ENCODE data around the gene SCYGR7. TPM values are rescaled to one million over a fixed set of nuclear protein-coding genes. Genes with fewer than 3 reads are reported as not detected.
"Not testable (repeated sequence)": the region's sequence is repeated elsewhere in the genome, so short reads cannot be mapped to it uniquely, and the experiment has no call there.

SCYGR7 gene
- total RNA-seq, 6 experiments from 2014 or later = not detected

DNA sequence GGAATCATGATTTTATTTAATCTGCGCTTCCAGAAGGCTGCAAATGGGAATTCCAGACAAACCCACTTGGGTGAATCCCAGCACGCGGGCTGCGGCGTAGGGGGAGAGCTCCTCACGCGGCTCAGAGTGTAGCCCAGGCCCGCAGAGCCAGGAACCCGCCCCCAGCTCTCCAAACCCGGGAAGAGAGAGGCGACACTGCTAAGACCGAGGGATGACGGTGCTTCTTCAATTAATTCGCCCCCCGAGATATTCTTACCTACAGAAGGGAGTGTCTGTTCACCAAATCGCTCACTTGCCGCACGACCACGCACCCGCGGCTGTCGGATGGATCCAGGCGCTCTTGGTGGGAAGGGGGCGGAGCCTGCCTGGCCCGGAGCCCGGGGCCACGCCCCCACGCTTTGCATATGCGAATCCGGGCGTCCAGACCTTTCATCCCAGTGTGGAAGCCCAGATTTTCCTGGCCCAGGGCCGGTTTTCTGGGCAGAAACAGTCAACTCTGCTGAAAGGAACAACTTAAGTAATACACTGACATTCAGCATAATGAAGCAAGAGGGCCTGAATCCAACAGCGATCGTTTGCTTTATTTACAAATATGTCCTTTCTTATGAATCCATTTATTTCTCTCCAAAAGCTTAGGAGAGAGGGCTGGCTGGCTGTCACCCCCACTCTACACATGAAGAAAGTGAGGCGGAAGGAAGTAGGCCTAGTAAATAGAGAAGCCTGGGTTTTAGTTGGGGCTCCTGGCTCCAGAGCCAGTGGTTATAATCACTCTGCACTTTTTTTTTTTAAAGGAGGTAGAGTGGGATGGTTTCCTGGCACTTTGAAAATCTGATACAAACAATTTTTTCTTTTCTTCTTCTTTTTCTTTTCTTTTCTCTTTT, 10.2 kb upstream of the SCYGR7 start, which contains the start of gene SLC19A3:
Gene SLC19A3 (minus strand): TSS at position 342 of the 881 bp plus-strand sequence. CDS start 15,710 bp downstream, outside the sequence.
- ATAC-seq (peak; percentile 96 to 99 (median 97)), DNase-seq (peak; percentile 93 to 98 (median 96))
- Histone ChIP-seq H3K4me1 (peaks cover 0 to 10% (median 4%) of the 10 kb centered on the region in 4 donors), H3K4me3 (peak within 1 kb of the TSS; percentile 41 to 69 (median 66)), H3K9me3 (no peaks in the 10 kb centered on the region), H3K27ac (peak within 1 kb of the TSS; percentile 53 to 87 (median 77)), H3K27me3 (no peaks in the 10 kb centered on the region), H3K36me3 (no peaks in the 10 kb centered on the region)
- 2% methylated on average over 29 of the region's 35 CpGs for WGBS (ENCODE audit: insufficient coverage, low coverage, low lambda C conversion rate, missing lambda C conversion rate)
- intact Hi-C loops (cut with DNase I) = no loop called here
- peak; percentile 84 for TF ChIP-seq POLR2A (IDR thresholded peaks at IDR 0.05)
- TF ChIP-seq, protein P1, sequence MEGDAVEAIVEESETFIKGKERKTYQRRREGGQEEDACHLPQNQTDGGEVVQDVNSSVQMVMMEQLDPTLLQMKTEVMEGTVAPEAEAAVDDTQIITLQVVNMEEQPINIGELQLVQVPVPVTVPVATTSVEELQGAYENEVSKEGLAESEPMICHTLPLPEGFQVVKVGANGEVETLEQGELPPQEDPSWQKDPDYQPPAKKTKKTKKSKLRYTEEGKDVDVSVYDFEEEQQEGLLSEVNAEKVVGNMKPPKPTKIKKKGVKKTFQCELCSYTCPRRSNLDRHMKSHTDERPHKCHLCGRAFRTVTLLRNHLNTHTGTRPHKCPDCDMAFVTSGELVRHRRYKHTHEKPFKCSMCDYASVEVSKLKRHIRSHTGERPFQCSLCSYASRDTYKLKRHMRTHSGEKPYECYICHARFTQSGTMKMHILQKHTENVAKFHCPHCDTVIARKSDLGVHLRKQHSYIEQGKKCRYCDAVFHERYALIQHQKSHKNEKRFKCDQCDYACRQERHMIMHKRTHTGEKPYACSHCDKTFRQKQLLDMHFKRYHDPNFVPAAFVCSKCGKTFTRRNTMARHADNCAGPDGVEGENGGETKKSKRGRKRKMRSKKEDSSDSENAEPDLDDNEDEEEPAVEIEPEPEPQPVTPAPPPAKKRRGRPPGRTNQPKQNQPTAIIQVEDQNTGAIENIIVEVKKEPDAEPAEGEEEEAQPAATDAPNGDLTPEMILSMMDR (IDR thresholded peaks at IDR 0.05) = no peak

DNA sequence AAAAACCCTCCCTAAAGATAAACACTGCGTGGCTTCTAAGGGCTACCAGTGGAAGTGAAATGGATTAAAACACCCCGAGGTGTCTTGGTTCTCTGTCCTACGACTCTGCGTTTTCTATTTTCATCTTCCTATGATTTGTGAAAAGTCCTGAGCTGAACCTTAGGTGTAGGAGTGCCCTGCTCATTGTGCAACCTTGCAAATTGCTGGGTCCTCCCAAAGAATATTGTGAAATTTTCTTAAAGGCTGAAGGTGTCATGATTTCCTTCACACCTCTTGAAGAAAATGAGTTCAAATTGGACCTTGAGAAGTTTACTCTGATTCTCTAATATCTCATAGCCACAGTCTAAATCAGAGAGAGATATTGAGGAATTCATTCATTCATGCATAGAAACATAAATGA, 8.5 kb upstream of the SCYGR7 start:
- no peaks in the 10 kb centered on the region for H3K27me3 ChIP-seq
- WGBS (ENCODE audit: insufficient coverage, low coverage, low lambda C conversion rate, missing lambda C conversion rate) = 90% methylated on average over 4 of the region's 4 CpGs
- intact Hi-C loops (cut with DNase I) = no loop called here
- TF ChIP-seq, protein P1 (IDR thresholded peaks at IDR 0.05) = no peak
- TF ChIP-seq POLR2A (IDR thresholded peaks at IDR 0.05) = no peak
- no peaks in the 10 kb centered on the region for H3K9me3 ChIP-seq
- H3K36me3 ChIP-seq = no peaks in the 10 kb centered on the region
- ATAC-seq = no peak
- peaks cover 0 to 10% (median 4%) of the 10 kb centered on the region in 4 donors for H3K4me1 ChIP-seq
- no peak overlapping the region for H3K27ac ChIP-seq
- no peak for DNase-seq
- H3K4me3 ChIP-seq = no peak overlapping the region

DNA sequence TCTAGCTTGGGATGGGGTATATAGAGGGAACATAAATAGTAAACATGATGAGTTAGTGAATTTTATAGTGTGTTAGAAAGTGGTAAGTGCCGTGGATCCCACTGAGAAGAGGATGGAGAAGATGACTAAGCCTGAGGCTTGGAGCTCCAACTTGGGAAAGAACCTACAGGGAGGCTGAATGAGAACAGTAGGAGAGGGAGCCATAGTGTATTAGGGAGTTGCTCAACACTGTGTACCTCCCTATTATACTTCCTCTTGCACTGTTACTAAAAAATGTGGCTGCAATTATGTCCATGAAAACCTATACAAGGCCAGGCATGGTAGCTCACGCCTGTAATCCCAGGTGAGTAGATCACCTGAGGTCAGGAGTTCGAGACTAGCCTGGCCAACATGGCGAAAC, 7.5 kb upstream of the SCYGR7 start:
- no peaks in the 10 kb centered on the region for H3K9me3 ChIP-seq
- no peak overlapping the region for H3K27ac ChIP-seq
- peaks cover 0 to 10% (median 4%) of the 10 kb centered on the region in 4 donors for H3K4me1 ChIP-seq
- TF ChIP-seq, protein P1 (IDR thresholded peaks at IDR 0.05) = no peak
- TF ChIP-seq POLR2A (IDR thresholded peaks at IDR 0.05) = no peak
- H3K36me3 ChIP-seq = no peaks in the 10 kb centered on the region
- no peaks in the 10 kb centered on the region for H3K27me3 ChIP-seq
- DNase-seq = no peak
- intact Hi-C loops (cut with DNase I) = no loop called here
- H3K4me3 ChIP-seq = no peak overlapping the region
- 80% methylated on average over 3 of the region's 4 CpGs for WGBS (ENCODE audit: insufficient coverage, low coverage, low lambda C conversion rate, missing lambda C conversion rate)
- ATAC-seq = no peak

DNA sequence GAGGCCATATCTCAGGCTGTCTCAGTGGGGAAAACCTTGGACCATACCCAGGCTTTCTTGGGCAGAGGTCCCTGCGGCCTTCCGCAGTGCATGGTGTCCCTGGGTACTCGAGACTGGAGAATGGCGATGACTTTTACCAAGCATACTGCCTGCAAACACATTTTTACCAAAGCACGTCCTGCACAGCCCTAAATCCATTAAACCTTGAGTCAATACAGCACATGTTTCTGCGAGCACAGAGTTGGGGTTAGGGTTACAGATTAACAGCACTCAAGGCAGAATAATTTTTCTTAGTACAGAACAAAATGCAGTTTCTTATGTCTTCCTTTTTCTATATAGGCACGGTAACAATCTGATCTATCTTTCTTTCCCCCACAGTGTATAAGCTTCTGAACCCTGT, 5.3 kb upstream of the SCYGR7 start:
- H3K9me3 ChIP-seq; intact Hi-C loops (cut with DNase I); H3K4me1 ChIP-seq; ATAC-seq; H3K4me3 ChIP-seq; H3K36me3 ChIP-seq; DNase-seq; H3K27me3 ChIP-seq; H3K27ac ChIP-seq: not testable (repeated sequence)
- 40% methylated on average over 4 of the region's 7 CpGs for WGBS (ENCODE audit: insufficient coverage, low coverage, low lambda C conversion rate, missing lambda C conversion rate)

DNA sequence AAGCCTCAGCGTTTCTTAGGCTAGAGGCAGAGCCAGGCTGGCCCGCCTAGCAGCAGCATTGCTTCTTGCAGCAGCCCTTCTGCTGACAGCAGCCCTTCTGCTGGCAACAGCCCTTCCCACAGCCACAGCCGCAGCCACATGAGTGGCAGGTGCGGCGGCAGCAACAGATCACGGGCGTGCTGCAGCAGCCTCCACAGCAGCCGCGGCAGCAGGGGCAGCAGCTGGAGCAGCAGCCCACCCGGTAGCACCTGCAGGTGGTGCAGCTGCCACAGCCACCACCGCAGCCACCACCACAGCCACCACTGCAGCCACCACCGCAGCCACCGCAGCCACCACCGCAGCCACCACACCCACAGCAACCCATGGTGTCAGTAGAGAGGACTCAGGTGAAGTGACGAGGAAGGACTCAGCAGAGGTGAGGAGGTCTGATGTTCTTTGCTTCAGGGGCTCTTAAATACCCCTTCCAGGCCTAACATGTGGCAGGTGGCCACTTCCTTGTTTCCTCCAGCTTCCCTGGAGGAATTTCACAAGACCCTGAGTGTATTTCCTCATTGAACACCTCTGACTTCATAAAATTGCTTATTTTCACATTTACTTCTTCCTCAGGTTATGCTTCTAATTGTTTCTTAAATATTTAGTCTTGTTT, 3.6 kb upstream of the SCYGR7 start, which contains the start of gene SCYGR6:
Gene SCYGR6 (minus strand): TSS at position 364 of the 646 bp plus-strand sequence. CDS start 0 bp downstream, at position 364.
- ATAC-seq (no peak), DNase-seq (no peak)
- no peaks in the 10 kb centered on the region for H3K9me3 ChIP-seq
- H3K27me3 ChIP-seq = no peaks in the 10 kb centered on the region
- no peak within 1 kb of the TSS for H3K27ac ChIP-seq
- intact Hi-C loops (cut with DNase I) = no loop called here
- no peaks in the 10 kb centered on the region for H3K36me3 ChIP-seq
- TF ChIP-seq, protein P1 (IDR thresholded peaks at IDR 0.05) = no peak
- no peak for TF ChIP-seq POLR2A (IDR thresholded peaks at IDR 0.05)
- no peak within 1 kb of the TSS for H3K4me3 ChIP-seq
- WGBS (ENCODE audit: insufficient coverage, low coverage, low lambda C conversion rate, missing lambda C conversion rate) = no CpG with 5 or more reads among the region's 15 CpGs
- H3K4me1 ChIP-seq = peaks cover 0 to under 1% (median 0%) of the 10 kb centered on the region in 4 donors
